K562 (cell line): ENCODE data around the gene SEMA3C. TPM values are rescaled to one million over a fixed set of nuclear protein-coding genes. Genes with fewer than 3 reads are reported as not detected.

ENCODE experiments used
- ATAC-seq: fragments of 200-7000 bp; cut with Tn5 transposase; 3 replicates; pipeline ENCODE4 v1.9.1; 2020; ENCODE audit warnings: moderate library complexity
- BruUV-seq: library from RNA; stranded (reverse); fragments of 400-500 nt; replicated peaks from 2 replicates; lab custom pipeline; 2021; lab: Mats Ljungman, UMichigan
- CTCF ChIA-PET: fragments of 300-600 bp; formaldehyde crosslinking; extraction: SDS; loops from one replicate; lab custom pipeline; 2021; ENCODE audit warnings: low intra/inter-chr PET ratio; lab: Yijun Ruan, JAX
- POLR2A ChIA-PET: fragments of 300-600, 350-650 bp; sonication (Branson Sonifier 250); formaldehyde crosslinking; extraction: SDS; loops from one replicate; lab custom pipeline; 2021; ENCODE audit warnings: antibody characterized with exemption, inconsistent platforms; lab: Yijun Ruan, JAX
- DNase-seq, 4 experiments: peaks; one replicate each; pipeline versions ENCODE4 v3.0.0 to v3.0.0-alpha.2; 2011 to 2018; ENCODE audit warnings: low spot score in 3 of 4, mixed read lengths in 3 of 4; ENCODE audit errors: extremely low read depth in 1 of 4
- FAIRE-seq: peaks from 2 replicates; lab custom pipeline; 2011; peaks lifted over from hg19 to GRCh38; lab: Jason Lieb, UNC
- H2AFZ ChIP-seq: 2 replicates; pipeline ENCODE4 v1.6.0; 2011; ENCODE audit warnings: low read depth, low read length, control low read depth, inconsistent platforms
- H3K27ac ChIP-seq: fragments of 200-600 bp; 3 replicates; pipeline ENCODE4 v1.8.0; 2011; ENCODE audit warnings: low read depth, mild to moderate bottlenecking, control low read depth, inconsistent platforms, low read length, moderate library complexity, mixed read lengths; ENCODE audit errors: extremely low read depth
- H3K27me3 ChIP-seq, 2 experiments: fragments of 300-600 bp in 1 of 2; 2 replicates in 1 of 2; 3 replicates in 1 of 2; pipeline versions ENCODE4 v1.6.0 to v1.8.0; 2011; ENCODE audit warnings: inconsistent platforms in 2 of 2, low read length in 2 of 2, mild to moderate bottlenecking in 1 of 2, mixed read lengths in 1 of 2, moderate library complexity in 1 of 2; ENCODE audit not compliant: control insufficient read depth in 2 of 2, insufficient read depth in 2 of 2
- H3K36me3 ChIP-seq: fragments of 300-600 bp; 3 replicates; pipeline ENCODE4 v1.8.0; 2011; ENCODE audit warnings: mild to moderate bottlenecking, low read length, inconsistent platforms; ENCODE audit not compliant: control insufficient read depth, insufficient read depth
- H3K4me1 ChIP-seq, 2 experiments: fragments of 200-600 bp in 1 of 2; replicated peaks in 1 of 2; 2 replicates in 1 of 2; 3 replicates in 1 of 2; pipeline versions ENCODE4 v1.5.1 to v1.8.0; 2011; ENCODE audit warnings: inconsistent platforms in 2 of 2, low read length in 2 of 2, mild to moderate bottlenecking in 1 of 2, mixed read lengths in 1 of 2, moderate library complexity in 1 of 2; ENCODE audit not compliant: control insufficient read depth in 2 of 2, insufficient read depth in 2 of 2
- H3K4me2 ChIP-seq: 2 replicates; pipeline ENCODE4 v1.6.1; 2011; ENCODE audit warnings: low read length, control low read depth, inconsistent platforms, mixed read lengths; ENCODE audit not compliant: insufficient read depth
- H3K4me3 ChIP-seq: fragments of 200-600 bp; sonication (generic), shearing (Covaris generic); 2 replicates; pipeline ENCODE4 v1.5.1; 2016; ENCODE audit warnings: control low read depth, inconsistent platforms
- H3K79me2 ChIP-seq: fragments of 200-600 bp; 3 replicates; pipeline ENCODE4 v1.8.0; 2011; ENCODE audit warnings: low read length, inconsistent platforms; ENCODE audit not compliant: control insufficient read depth, insufficient read depth
- H3K9ac ChIP-seq, 2 experiments: 2 replicates each; pipeline versions ENCODE4 v1.6.0 to v1.6.1; 2011; ENCODE audit warnings: low read depth in 2 of 2, low read length in 2 of 2, control low read depth in 1 of 2, inconsistent platforms in 1 of 2, mild to moderate bottlenecking in 1 of 2, mixed read lengths in 1 of 2; ENCODE audit not compliant: insufficient read depth in 1 of 2
- H3K9me1 ChIP-seq: one replicate; pipeline ENCODE4 v1.6.0; 2011; ENCODE audit warnings: inconsistent platforms, mild to moderate bottlenecking, low read length, moderate library complexity; ENCODE audit not compliant: control insufficient read depth, insufficient read depth
- H3K9me3 ChIP-seq: replicated peaks from 2 replicates; pipeline ENCODE4 v1.5.1; 2011; ENCODE audit warnings: low read depth, low read length, inconsistent platforms; ENCODE audit not compliant: control insufficient read depth, insufficient read depth
- H4K20me1 ChIP-seq: replicated peaks from 2 replicates; pipeline ENCODE4 v1.6.1; 2011; ENCODE audit warnings: low read length, inconsistent platforms, mixed read lengths; ENCODE audit not compliant: control insufficient read depth, insufficient read depth
- DDX20 ChIP-seq: fragments of 450-650 bp; IDR thresholded peaks from 2 replicates; pipeline ENCODE4 v1.6.1; 2016; ENCODE audit warnings: missing genetic modification characterization, low read depth, mild to moderate bottlenecking, missing compliant biosample characterization, moderate library complexity
- EZH2 ChIP-seq: IDR thresholded peaks from 2 replicates; pipeline ENCODE4 v1.6.1; 2012; ENCODE audit warnings: low read depth, mild to moderate bottlenecking, inconsistent platforms, low read length, borderline replicate concordance
- FOXA3 ChIP-seq, 2 experiments: fragments of 450-650 bp in 1 of 2; sonication (generic) in 1 of 2; formaldehyde crosslinking; IDR thresholded peaks in 1 of 2; conservative IDR thresholded peaks in 1 of 2; 2 replicates each; pipeline versions ENCODE4 v1.4.0 to v1.8.0; 2020 to 2022; ENCODE audit warnings: mild to moderate bottlenecking in 2 of 2, missing genetic modification reagents in 1 of 2
- HMG20A ChIP-seq: fragments of 450-650 bp; formaldehyde crosslinking; conservative IDR thresholded peaks from 2 replicates; pipeline ENCODE4 v1.4.0; 2020; ENCODE audit warnings: mild to moderate bottlenecking, mixed read lengths
- PURB ChIP-seq: sonication (generic); formaldehyde crosslinking; IDR thresholded peaks from 2 replicates; pipeline ENCODE4 v1.9.0; 2021; ENCODE audit warnings: low read depth, mild to moderate bottlenecking, missing genetic modification reagents
- RAD21 ChIP-seq, 2 experiments: fragments of 250-450 bp in 1 of 2; fragments of 450-650 bp in 1 of 2; sonication (Bioruptor Pico) in 1 of 2; formaldehyde crosslinking in 1 of 2; IDR thresholded peaks in 1 of 2; conservative IDR thresholded peaks in 1 of 2; 2 replicates each; pipeline versions ENCODE4 v1.4.0 to v1.8.0; 2020 to 2022; ENCODE audit warnings: mild to moderate bottlenecking in 2 of 2, moderate library complexity in 1 of 2
- SMC3 ChIP-seq: conservative IDR thresholded peaks from 2 replicates; pipeline ENCODE4 v1.6.1; 2011; ENCODE audit warnings: low read depth, low read length, improper control_type of control experiment; ENCODE audit not compliant: insufficient read depth
- SRSF7 ChIP-seq: fragments of 200-400 bp; formaldehyde crosslinking; optimal IDR thresholded peaks from 2 replicates; pipeline ENCODE3; 2017; ENCODE audit warnings: mild to moderate bottlenecking, low read depth, low read length
- TAF7 ChIP-seq: fragments of 450-650 bp; IDR thresholded peaks from 2 replicates; pipeline ENCODE4 v1.6.1; 2016; ENCODE audit warnings: missing genetic modification characterization, missing compliant biosample characterization
- WGBS: fragments of 100-300 bp; shearing (Covaris generic); methylation state at CpG from one replicate; pipeline ENCODE4 v1.1.6; 2016; ENCODE audit warnings: low coverage, mixed read lengths; ENCODE audit not compliant: insufficient coverage; ENCODE audit errors: missing lambda C conversion rate; 5-methylcytosine and 5-hydroxymethylcytosine counted together
- in situ Hi-C: fragments of 300-500 bp; cut with MboI; formaldehyde crosslinking; loops from 4 replicates; pipeline ENCODE4 v1.15.0; 2018; ENCODE audit warnings: inconsistent platforms, mixed read lengths
- intact Hi-C: fragments of 100-400 bp; cut with micrococcal nuclease; formaldehyde crosslinking; loops from 2 replicates; pipeline ENCODE4 v1.14.2; 2022
- polyA plus RNA-seq, 8 experiments: library from polyadenylated mRNA; depleted of rRNA in 4 of 8; stranded (reverse) in 5 of 8; unstranded in 3 of 8; fragments of >200 nt; fragmentation: Nextera tagmentation in 2 of 8; fragmentation: Illumina TruSeq in 1 of 8; extraction: Ambion mirVana in 2 of 8; extraction: Trizol in 1 of 8; gene quantifications; 2 replicates each; pipeline versions ENCODE4 v1.2.1 to v1.2.3, GENCODE V29; 2011 to 2014; ENCODE audit warnings: inconsistent platforms in 1 of 8, missing spikeins in 1 of 8
- total RNA-seq, 7 experiments: library from RNA; depleted of rRNA in 6 of 7; stranded (reverse); fragments of >200 nt in 6 of 7; fragmentation: Illumina TruSeq in 2 of 7; extraction: Trizol in 2 of 7; gene quantifications; 2 replicates each; pipeline versions ENCODE4 v1.2.1 to v1.2.3, GENCODE V29; 2011 to 2021; ENCODE audit warnings: low replicate concordance in 1 of 7
- TF ChIP-seq, protein P1 (sequence below): sonication (generic); formaldehyde crosslinking; IDR thresholded peaks from 2 replicates; pipeline ENCODE4 v1.8.1; 2023; ENCODE audit warnings: mild to moderate bottlenecking, missing genetic modification reagents
- TF ChIP-seq, protein P2 (sequence below), 2 experiments: fragments of 450-650 bp; formaldehyde crosslinking in 1 of 2; IDR thresholded peaks; 2 replicates each; pipeline versions ENCODE4 v1.4.0 to v1.6.1; 2014 to 2020; ENCODE audit warnings: mild to moderate bottlenecking in 2 of 2, borderline replicate concordance in 1 of 2, low read depth in 1 of 2

SEMA3C gene
- total and polyA plus RNA-seq, 9 of the 15 experiments (the other 6 are each of a cell fraction or from before 2014, with no cell fraction given): 0.04 to 0.36 (median 0.12) TPM; not detected in 3

DNA sequence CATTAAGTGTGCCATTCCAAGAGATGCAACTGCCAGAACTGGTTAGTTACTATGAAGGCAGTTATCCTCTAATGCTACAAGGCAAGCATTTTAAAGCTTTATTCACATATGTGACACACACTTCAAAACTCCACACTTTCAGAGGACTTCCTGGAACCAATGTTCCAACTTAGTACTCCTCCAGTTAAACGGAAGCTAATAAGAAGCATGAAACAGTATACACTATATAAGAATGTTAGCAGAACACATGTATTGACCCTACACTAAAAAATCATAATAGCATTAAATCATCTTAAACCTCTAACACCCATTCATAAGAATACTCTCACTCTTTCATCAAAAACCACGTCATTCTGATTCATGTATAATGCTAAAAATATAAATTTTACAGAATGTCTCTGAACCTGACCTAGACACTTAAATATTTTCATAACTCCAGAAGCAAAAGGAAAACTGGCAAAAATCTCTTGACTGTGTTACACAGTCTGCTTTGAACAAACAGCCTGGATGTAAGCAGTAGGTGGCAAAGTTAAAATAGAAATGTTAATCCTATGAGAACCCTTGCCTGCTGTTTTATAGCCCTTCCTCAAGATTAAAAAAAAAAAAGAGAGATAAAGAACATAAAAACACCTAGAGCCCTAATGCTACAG is 135.0 kb downstream of the SEMA3C start:
- no peaks in the 10 kb centered on the region for H3K4me1 ChIP-seq
- H4K20me1 ChIP-seq: no peaks in the 10 kb centered on the region; the same call in 1 of the 2 replicates
- BruUV-seq: no TSS peak
- intact Hi-C loops: no loop called here
- H3K4me2 ChIP-seq: no peak overlapping the region
- no peaks in the 10 kb centered on the region for H3K27me3 ChIP-seq
- no peak for ATAC-seq
- H2AFZ ChIP-seq: no peak overlapping the region
- CTCF ChIA-PET: no interaction called here
- H3K4me3 ChIP-seq: no peak overlapping the region
- no peaks in the 10 kb centered on the region for H3K9me1 ChIP-seq
- no peaks in the 10 kb centered on the region for H3K79me2 ChIP-seq
- H3K27ac ChIP-seq: no peak overlapping the region
- POLR2A ChIA-PET: no interaction called here
- H3K9me3 ChIP-seq: no peaks in the 10 kb centered on the region
- no peak for DNase-seq
- WGBS: 0% methylated on average over 2 of the region's 2 CpGs
- no peak for FAIRE-seq
- in situ Hi-C loops: no loop called here
- no peaks in the 10 kb centered on the region for H3K36me3 ChIP-seq
- H3K9ac ChIP-seq: no peak overlapping the region
- TF ChIP-seq, protein P1, sequence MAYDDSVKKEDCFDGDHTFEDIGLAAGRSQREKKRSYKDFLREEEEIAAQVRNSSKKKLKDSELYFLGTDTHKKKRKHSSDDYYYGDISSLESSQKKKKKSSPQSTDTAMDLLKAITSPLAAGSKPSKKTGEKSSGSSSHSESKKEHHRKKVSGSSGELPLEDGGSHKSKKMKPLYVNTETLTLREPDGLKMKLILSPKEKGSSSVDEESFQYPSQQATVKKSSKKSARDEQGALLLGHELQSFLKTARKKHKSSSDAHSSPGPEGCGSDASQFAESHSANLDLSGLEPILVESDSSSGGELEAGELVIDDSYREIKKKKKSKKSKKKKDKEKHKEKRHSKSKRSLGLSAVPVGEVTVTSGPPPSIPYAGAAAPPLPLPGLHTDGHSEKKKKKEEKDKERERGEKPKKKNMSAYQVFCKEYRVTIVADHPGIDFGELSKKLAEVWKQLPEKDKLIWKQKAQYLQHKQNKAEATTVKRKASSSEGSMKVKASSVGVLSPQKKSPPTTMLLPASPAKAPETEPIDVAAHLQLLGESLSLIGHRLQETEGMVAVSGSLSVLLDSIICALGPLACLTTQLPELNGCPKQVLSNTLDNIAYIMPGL (CRISPR knock-in tag): no peak
- no peak for TF ChIP-seq SMC3
- no peak for TF ChIP-seq PURB (CRISPR knock-in tag)
- no peak for TF ChIP-seq FOXA3 (CRISPR knock-in tag; conservative IDR thresholded peaks at IDR 0.05 in 1 of 2, IDR thresholded peaks at IDR 0.05 in 1 of 2)
- TF ChIP-seq TAF7 (tag): no peak
- TF ChIP-seq RAD21 (CRISPR knock-in tag; conservative IDR thresholded peaks at IDR 0.05 in 1 of 2, IDR thresholded peaks at IDR 0.05 in 1 of 2): no peak
- no peak for TF ChIP-seq SRSF7
- no peak for TF ChIP-seq EZH2
- no peak for TF ChIP-seq DDX20 (tag)
- TF ChIP-seq, protein P2, sequence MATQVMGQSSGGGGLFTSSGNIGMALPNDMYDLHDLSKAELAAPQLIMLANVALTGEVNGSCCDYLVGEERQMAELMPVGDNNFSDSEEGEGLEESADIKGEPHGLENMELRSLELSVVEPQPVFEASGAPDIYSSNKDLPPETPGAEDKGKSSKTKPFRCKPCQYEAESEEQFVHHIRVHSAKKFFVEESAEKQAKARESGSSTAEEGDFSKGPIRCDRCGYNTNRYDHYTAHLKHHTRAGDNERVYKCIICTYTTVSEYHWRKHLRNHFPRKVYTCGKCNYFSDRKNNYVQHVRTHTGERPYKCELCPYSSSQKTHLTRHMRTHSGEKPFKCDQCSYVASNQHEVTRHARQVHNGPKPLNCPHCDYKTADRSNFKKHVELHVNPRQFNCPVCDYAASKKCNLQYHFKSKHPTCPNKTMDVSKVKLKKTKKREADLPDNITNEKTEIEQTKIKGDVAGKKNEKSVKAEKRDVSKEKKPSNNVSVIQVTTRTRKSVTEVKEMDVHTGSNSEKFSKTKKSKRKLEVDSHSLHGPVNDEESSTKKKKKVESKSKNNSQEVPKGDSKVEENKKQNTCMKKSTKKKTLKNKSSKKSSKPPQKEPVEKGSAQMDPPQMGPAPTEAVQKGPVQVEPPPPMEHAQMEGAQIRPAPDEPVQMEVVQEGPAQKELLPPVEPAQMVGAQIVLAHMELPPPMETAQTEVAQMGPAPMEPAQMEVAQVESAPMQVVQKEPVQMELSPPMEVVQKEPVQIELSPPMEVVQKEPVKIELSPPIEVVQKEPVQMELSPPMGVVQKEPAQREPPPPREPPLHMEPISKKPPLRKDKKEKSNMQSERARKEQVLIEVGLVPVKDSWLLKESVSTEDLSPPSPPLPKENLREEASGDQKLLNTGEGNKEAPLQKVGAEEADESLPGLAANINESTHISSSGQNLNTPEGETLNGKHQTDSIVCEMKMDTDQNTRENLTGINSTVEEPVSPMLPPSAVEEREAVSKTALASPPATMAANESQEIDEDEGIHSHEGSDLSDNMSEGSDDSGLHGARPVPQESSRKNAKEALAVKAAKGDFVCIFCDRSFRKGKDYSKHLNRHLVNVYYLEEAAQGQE (IDR thresholded peaks at IDR 0.05; ENCODE audit: borderline replicate concordance): no peak
- TF ChIP-seq, protein P2 (CRISPR knock-in tag; IDR thresholded peaks at IDR 0.05; ENCODE audit: low read depth): no peak
- TF ChIP-seq HMG20A (CRISPR knock-in tag): no peak
